Measurements from ENCODE around the gene WNT4.

- TF ChIP-seq CTCF (IDR thresholded peaks at IDR 0.05 in 4 of 5, conservative IDR thresholded peaks at IDR 0.05 in 1 of 5) (peak in 3 of 5 experiments; percentile 28 to 57 (median 33)), POLR2A (IDR thresholded peaks at IDR 0.05) (no peak)
Observed at GRCh38 chr1:22143065-22144033, at the start of gene WNT4.

All from gastrocnemius medialis (tissue), 4 donors.